ENCODE data around the gene EEPD1.

The EEPD1 gene

GRCh38 chr7:36305226-36305625 is 152.2 kb downstream of the EEPD1 start:
- no peak for TF ChIP-seq ELF4 (IDR thresholded peaks at IDR 0.05)
- TF ChIP-seq PKNOX1 (IDR thresholded peaks at IDR 0.05) = no peak
- no peak for TF ChIP-seq BHLHE40 (IDR thresholded peaks at IDR 0.05; ENCODE audit: borderline replicate concordance)
- TF ChIP-seq ARNT (IDR thresholded peaks at IDR 0.05) = no peak
- TF ChIP-seq TARDBP (IDR thresholded peaks at IDR 0.05) = no peak
- no peak for TF ChIP-seq SP1 (IDR thresholded peaks at IDR 0.05)
- no peak for TF ChIP-seq L3MBTL2 (conservative IDR thresholded peaks at IDR 0.05)
- TF ChIP-seq LEF1 (IDR thresholded peaks at IDR 0.05; ENCODE audit: borderline replicate concordance) = no peak
- no peak for TF ChIP-seq FOXA1 (IDR thresholded peaks at IDR 0.05)
- no peak for TF ChIP-seq FOXK2 (IDR thresholded peaks at IDR 0.05)
- TF ChIP-seq HDGF (IDR thresholded peaks at IDR 0.05; ENCODE audit: borderline replicate concordance) = no peak
- TF ChIP-seq CTBP1 (IDR thresholded peaks at IDR 0.05; ENCODE audit: borderline replicate concordance) = no peak
- DNase-seq (ENCODE audit: extremely low spot score) = no peak
- POLR2A ChIA-PET = no interaction called here
- CTCF ChIA-PET = no interaction called here

- DNase-seq (ENCODE audit: extremely low spot score) = no peak
- TF ChIP-seq HDGF (IDR thresholded peaks at IDR 0.05; ENCODE audit: borderline replicate concordance) = no peak
- no peak for TF ChIP-seq FOXA1 (IDR thresholded peaks at IDR 0.05)
- TF ChIP-seq ZNF384 (IDR thresholded peaks at IDR 0.05) = no peak
- TF ChIP-seq ARNT (IDR thresholded peaks at IDR 0.05) = no peak
- no peak for TF ChIP-seq CTBP1 (IDR thresholded peaks at IDR 0.05; ENCODE audit: borderline replicate concordance)
- no peak for TF ChIP-seq TARDBP (IDR thresholded peaks at IDR 0.05)
- no peak for TF ChIP-seq BHLHE40 (IDR thresholded peaks at IDR 0.05; ENCODE audit: borderline replicate concordance)
- no peak for TF ChIP-seq SUZ12 (IDR thresholded peaks at IDR 0.05)
- TF ChIP-seq NFRKB (IDR thresholded peaks at IDR 0.05) = no peak
- TF ChIP-seq L3MBTL2 (conservative IDR thresholded peaks at IDR 0.05) = no peak
- TF ChIP-seq FOXK2 (IDR thresholded peaks at IDR 0.05) = no peak
- no peak for TF ChIP-seq FOXM1 (IDR thresholded peaks at IDR 0.05; ENCODE audit: borderline replicate concordance)
- TF ChIP-seq PKNOX1 (IDR thresholded peaks at IDR 0.05) = no peak
- TF ChIP-seq SP1 (IDR thresholded peaks at IDR 0.05) = no peak
- ChIA-PET POLR2A (no interaction called here), CTCF (interaction anchor here (1.0 kb wide), 1 partner anchor 12 kb away, joined by 3 read pairs; no protein-coding TSS in a partner anchor)
These were observed 152.6 kb downstream of the EEPD1 start for GRCh38 chr7:36305648-36306047.

GRCh38 chr7:36306222-36306621 is 153.2 kb downstream of the EEPD1 start:
- ChIA-PET POLR2A (no interaction called here), CTCF (interaction anchor here (1.0 kb wide), 1 partner anchor 12 kb away, joined by 3 read pairs; no protein-coding TSS in a partner anchor)
- no peak for DNase-seq (ENCODE audit: extremely low spot score)
- TF ChIP-seq LEF1 (IDR thresholded peaks at IDR 0.05; ENCODE audit: borderline replicate concordance) = no peak
- no peak for TF ChIP-seq PKNOX1 (IDR thresholded peaks at IDR 0.05)
- TF ChIP-seq NFRKB (IDR thresholded peaks at IDR 0.05) = no peak
- TF ChIP-seq SP1 (IDR thresholded peaks at IDR 0.05) = no peak
- no peak for TF ChIP-seq ELF4 (IDR thresholded peaks at IDR 0.05)
- TF ChIP-seq HDGF (IDR thresholded peaks at IDR 0.05; ENCODE audit: borderline replicate concordance) = no peak
- no peak for TF ChIP-seq CTBP1 (IDR thresholded peaks at IDR 0.05; ENCODE audit: borderline replicate concordance)
- TF ChIP-seq SUZ12 (IDR thresholded peaks at IDR 0.05) = no peak
- TF ChIP-seq L3MBTL2 (conservative IDR thresholded peaks at IDR 0.05) = no peak

- DNase-seq (ENCODE audit: extremely low spot score) = no peak
- CTCF ChIA-PET = interaction anchor here (1.1 kb wide), 1 partner anchor 12 kb away, joined by 7 read pairs; no protein-coding TSS in a partner anchor
- POLR2A ChIA-PET = no interaction called here
- TF ChIP-seq SP1 (IDR thresholded peaks at IDR 0.05) = no peak
- no peak for TF ChIP-seq HDGF (IDR thresholded peaks at IDR 0.05; ENCODE audit: borderline replicate concordance)
- no peak for TF ChIP-seq ELF4 (IDR thresholded peaks at IDR 0.05)
- no peak for TF ChIP-seq FOXM1 (IDR thresholded peaks at IDR 0.05; ENCODE audit: borderline replicate concordance)
- no peak for TF ChIP-seq TARDBP (IDR thresholded peaks at IDR 0.05)
- TF ChIP-seq ZNF384 (IDR thresholded peaks at IDR 0.05) = no peak
- no peak for TF ChIP-seq FOXK2 (IDR thresholded peaks at IDR 0.05)
- no peak for TF ChIP-seq FOXA1 (IDR thresholded peaks at IDR 0.05)
- no peak for TF ChIP-seq ARNT (IDR thresholded peaks at IDR 0.05)
- no peak for TF ChIP-seq NFRKB (IDR thresholded peaks at IDR 0.05)
- no peak for TF ChIP-seq BHLHE40 (IDR thresholded peaks at IDR 0.05; ENCODE audit: borderline replicate concordance)
- TF ChIP-seq PKNOX1 (IDR thresholded peaks at IDR 0.05) = no peak
- no peak for TF ChIP-seq CTBP1 (IDR thresholded peaks at IDR 0.05; ENCODE audit: borderline replicate concordance)
- TF ChIP-seq L3MBTL2 (conservative IDR thresholded peaks at IDR 0.05) = no peak
- no peak for TF ChIP-seq LEF1 (IDR thresholded peaks at IDR 0.05; ENCODE audit: borderline replicate concordance)
These were observed 153.7 kb downstream of the EEPD1 start for GRCh38 chr7:36306722-36307121.

- no peak for TF ChIP-seq FOXK2 (IDR thresholded peaks at IDR 0.05)
- TF ChIP-seq PKNOX1 (IDR thresholded peaks at IDR 0.05) = no peak
- TF ChIP-seq ARNT (IDR thresholded peaks at IDR 0.05) = no peak
- ChIA-PET POLR2A (interaction anchor here (0.6 kb wide), 1 partner anchor 1012 kb away, joined by 3 read pairs; no protein-coding TSS in a partner anchor), CTCF (interaction anchor here (0.6 to 1.1 kb wide), 2 partner anchors 11 to 379 kb away, joined by 4 to 7 read pairs; no protein-coding TSS in a partner anchor)
- DNase-seq (ENCODE audit: extremely low spot score) = no peak
These were observed 155.0 kb downstream of the EEPD1 start for GRCh38 chr7:36308031-36308430.

Measured in HEK293T (cell line).